Gastrocnemius medialis (tissue), 4 donors: ENCODE results near the gene TOR3A. TPM values are rescaled to one million over a fixed set of nuclear protein-coding genes. Genes with fewer than 3 reads are reported as not detected.
A peak's percentile ranks its signal among the peaks of the same experiment; 100 is the strongest.

Source experiments
- ATAC-seq, 2 donors: fragments of 150-250 bp; one replicate each; pipeline ENCODE4 v1.9.1; 2016
- DNase-seq, 2 donors: peaks; one replicate each; pipeline ENCODE4 v3.0.0-alpha.2; 2019
- H3K27ac ChIP-seq, 4 donors: fragments of 200-600 bp; sonication (generic); 1 replicate in 1 of 4; 2 replicates in 3 of 4; pipeline ENCODE4 v1.5.1; 2016 to 2018; ENCODE audit warnings: mild to moderate bottlenecking in 2 of 4, moderate library complexity in 1 of 4
- H3K27me3 ChIP-seq, 3 donors: fragments of 200-600 bp; sonication (generic) in 2 of 3; 1 replicate in 1 of 3; 2 replicates in 2 of 3; pipeline versions ENCODE4 v1.5.1 to v1.6.0; 2016 to 2019; ENCODE audit warnings: mild to moderate bottlenecking in 1 of 3, moderate library complexity in 1 of 3
- H3K36me3 ChIP-seq, 2 donors: fragments of 200-600 bp; sonication (generic) in 1 of 2; one replicate each; pipeline ENCODE4 v1.5.1; 2017 to 2018
- H3K4me1 ChIP-seq, 2 donors: fragments of 200-600 bp; sonication (generic) in 1 of 2; one replicate each; pipeline ENCODE4 v1.5.1; 2016 to 2017; ENCODE audit warnings: mild to moderate bottlenecking in 2 of 2
- H3K4me3 ChIP-seq, 4 donors: fragments of 200-600 bp; sonication (generic) in 3 of 4; 1 replicate in 1 of 4; 2 replicates in 3 of 4; pipeline ENCODE4 v1.5.1; 2016 to 2019; ENCODE audit warnings: mild to moderate bottlenecking in 2 of 4
- H3K9me3 ChIP-seq, 3 donors: fragments of 200-600 bp; sonication (generic) in 2 of 3; 1 replicate in 1 of 3; 2 replicates in 2 of 3; pipeline ENCODE4 v1.5.1; 2016 to 2019
- POLR2A ChIP-seq, 2 donors: fragments of 450-650 bp; IDR thresholded peaks; one replicate each; pipeline ENCODE4 v1.6.1; 2017; ENCODE audit warnings: antibody characterized with exemption in 2 of 2, mild to moderate bottlenecking in 2 of 2, moderate library complexity in 2 of 2
- in situ Hi-C, 4 donors: fragments of 200-750 bp; cut with MboI; loops; one replicate each; pipeline versions ENCODE4 v1.15.0 to v1.8.0; 2017; ENCODE audit warnings: low sequenced_read_pairs in 4 of 4
- intact Hi-C: fragments of 100-400 bp; cut with DNase I; formaldehyde crosslinking; loops from one replicate; pipeline ENCODE4 v1.15.1; 2023; ENCODE audit warnings: low total_unique reads
- total RNA-seq, 4 donors: library from RNA; depleted of rRNA; stranded (reverse); fragments of >200 nt; gene quantifications; one replicate each; pipeline versions ENCODE4 v1.1.0 to v1.2.3, GENCODE V29; 2016
- TF ChIP-seq, protein P1 (sequence below), 5 experiments: fragments of 450-650 bp in 3 of 5; fragments of 200-600 bp in 2 of 5; sonication (generic) in 2 of 5; IDR thresholded peaks in 4 of 5; conservative IDR thresholded peaks in 1 of 5; 1 replicate in 4 of 5; 2 replicates in 1 of 5; pipeline ENCODE4 v1.5.1; 2016 to 2019; ENCODE audit warnings: antibody characterized with exemption in 5 of 5, mild to moderate bottlenecking in 3 of 5, moderate library complexity in 3 of 5

TOR3A gene
- total RNA-seq, 4 donors from 2014 or later: 19.2 to 78.6 (median 29.0) TPM

DNA sequence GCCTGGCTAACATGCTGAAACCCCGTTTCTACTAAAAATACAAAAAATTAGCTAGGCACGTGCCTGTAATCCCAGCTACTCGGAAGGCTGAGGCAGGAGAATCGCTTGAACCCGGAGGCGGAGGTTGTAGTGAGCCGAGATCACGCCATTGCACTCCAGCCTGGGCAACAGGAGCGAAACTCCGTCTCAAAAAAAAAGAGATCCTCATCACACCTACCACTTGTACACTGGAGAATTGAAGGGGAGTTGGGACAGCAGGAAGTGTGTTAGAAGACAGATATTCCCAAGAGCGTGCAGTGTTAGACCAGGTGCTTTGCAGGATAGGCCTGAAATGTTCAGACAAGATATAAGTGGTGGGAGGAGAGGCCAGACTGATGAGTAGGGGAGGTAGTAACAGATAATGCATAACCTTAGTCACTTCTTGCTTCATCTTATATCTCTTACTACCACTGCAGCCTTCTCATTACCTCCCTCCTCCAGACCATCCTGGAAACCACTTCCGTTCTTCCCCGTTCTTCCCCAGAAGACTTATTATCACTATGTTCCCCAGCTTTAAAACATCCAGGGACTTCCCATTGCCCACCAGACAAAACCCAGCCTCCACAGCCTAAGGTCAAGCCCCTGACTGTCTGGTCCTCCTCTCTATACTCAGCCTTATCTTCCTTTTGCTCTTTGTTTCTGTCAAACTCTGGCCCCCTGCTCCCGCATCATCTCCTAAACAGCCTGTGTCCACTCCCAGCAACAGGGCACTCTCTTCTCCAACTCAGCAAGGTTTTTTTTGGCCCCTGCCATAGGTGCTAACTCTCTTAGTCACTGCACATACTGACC lies 34.8 kb upstream of the TOR3A start:
- TF ChIP-seq, protein P1, sequence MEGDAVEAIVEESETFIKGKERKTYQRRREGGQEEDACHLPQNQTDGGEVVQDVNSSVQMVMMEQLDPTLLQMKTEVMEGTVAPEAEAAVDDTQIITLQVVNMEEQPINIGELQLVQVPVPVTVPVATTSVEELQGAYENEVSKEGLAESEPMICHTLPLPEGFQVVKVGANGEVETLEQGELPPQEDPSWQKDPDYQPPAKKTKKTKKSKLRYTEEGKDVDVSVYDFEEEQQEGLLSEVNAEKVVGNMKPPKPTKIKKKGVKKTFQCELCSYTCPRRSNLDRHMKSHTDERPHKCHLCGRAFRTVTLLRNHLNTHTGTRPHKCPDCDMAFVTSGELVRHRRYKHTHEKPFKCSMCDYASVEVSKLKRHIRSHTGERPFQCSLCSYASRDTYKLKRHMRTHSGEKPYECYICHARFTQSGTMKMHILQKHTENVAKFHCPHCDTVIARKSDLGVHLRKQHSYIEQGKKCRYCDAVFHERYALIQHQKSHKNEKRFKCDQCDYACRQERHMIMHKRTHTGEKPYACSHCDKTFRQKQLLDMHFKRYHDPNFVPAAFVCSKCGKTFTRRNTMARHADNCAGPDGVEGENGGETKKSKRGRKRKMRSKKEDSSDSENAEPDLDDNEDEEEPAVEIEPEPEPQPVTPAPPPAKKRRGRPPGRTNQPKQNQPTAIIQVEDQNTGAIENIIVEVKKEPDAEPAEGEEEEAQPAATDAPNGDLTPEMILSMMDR (IDR thresholded peaks at IDR 0.05 in 4 of 5, conservative IDR thresholded peaks at IDR 0.05 in 1 of 5): no peak
- no peak for TF ChIP-seq POLR2A (IDR thresholded peaks at IDR 0.05)
- intact Hi-C loops (no loop called here), in situ Hi-C loops (no loop called here)
- H3K4me1 ChIP-seq: peaks cover 18 to 19% of the 10 kb centered on the region in 2 donors
- no peaks in the 10 kb centered on the region for H3K27me3 ChIP-seq
- H3K36me3 ChIP-seq: peaks cover 0 to 6% of the 10 kb centered on the region in 2 donors
- no peak for DNase-seq
- peak in 1 of 2 donors; percentile 74 for ATAC-seq
- H3K4me3 ChIP-seq: no peak overlapping the region
- H3K9me3 ChIP-seq: no peaks in the 10 kb centered on the region
- peak overlapping the region in 1 of 4 donors; percentile 56 for H3K27ac ChIP-seq

DNA sequence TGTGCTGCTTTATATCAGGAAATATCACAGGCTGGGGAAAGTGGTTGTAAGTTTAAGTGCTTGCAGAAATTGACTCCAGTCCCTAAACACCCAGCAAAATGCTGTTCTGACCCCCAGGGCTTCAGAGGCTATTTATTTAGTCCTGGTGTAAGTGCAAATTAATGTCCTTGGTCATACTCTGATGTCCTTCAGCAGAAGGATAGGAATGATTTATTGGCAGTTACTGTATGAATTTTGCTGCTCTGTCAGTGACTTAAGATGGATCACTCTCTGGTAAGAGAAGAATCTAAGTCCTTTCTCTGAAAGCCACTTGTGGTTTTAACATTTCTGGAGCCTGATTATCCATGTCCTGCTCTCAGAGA lies 34.3 kb upstream of the TOR3A start:
- TF ChIP-seq POLR2A (IDR thresholded peaks at IDR 0.05): no peak
- TF ChIP-seq, protein P1 (IDR thresholded peaks at IDR 0.05 in 4 of 5, conservative IDR thresholded peaks at IDR 0.05 in 1 of 5): no peak
- in situ Hi-C loops (no loop called here), intact Hi-C loops (no loop called here)
- Histone ChIP-seq H3K27ac (peak overlapping the region in 1 of 4 donors; percentile 56), H3K4me3 (no peak overlapping the region), H3K36me3 (peaks cover 0 to 6% of the 10 kb centered on the region in 2 donors), H3K27me3 (no peaks in the 10 kb centered on the region), H3K9me3 (no peaks in the 10 kb centered on the region), H3K4me1 (peaks cover 18 to 19% of the 10 kb centered on the region in 2 donors)
- DNase-seq (no peak), ATAC-seq (no peak)

DNA sequence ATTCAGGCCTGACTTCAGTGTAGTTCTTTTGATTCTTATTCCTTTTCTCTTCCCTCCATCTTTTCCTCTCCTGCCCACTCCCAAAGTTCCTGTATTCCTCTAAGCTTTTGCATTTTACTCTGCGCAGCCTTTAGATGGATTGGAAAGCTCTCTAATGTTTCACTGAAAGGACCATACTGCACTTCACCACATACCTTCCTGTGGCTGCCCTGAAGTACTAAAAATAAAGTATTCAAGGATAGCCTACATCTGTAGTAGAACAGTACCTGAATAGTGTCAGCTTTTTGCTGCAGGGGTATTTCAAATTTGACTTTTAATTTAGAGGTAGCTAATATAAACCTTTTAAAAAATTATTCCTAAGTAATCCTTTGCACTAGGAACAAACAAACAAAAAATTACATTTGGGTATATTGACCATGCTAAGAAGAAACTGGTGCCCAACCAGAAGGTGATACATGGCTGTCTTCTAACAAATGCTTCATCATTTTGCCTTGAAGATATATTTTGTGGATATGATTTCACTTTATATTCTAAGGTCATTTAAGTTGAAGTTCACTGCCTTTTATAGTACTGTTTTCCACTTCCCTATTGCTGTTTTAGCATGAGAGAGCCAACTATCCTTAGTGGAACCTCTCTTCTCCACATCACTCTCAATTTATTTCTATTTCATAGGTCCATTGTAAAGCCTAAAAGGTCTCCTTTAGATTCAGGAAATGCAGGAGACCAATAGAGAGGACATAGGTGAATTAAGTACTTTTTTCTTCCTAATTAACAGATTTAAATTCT lies 33.3 kb upstream of the TOR3A start:
- Histone ChIP-seq H3K36me3 (peaks cover 0 to 6% of the 10 kb centered on the region in 2 donors), H3K9me3 (no peaks in the 10 kb centered on the region), H3K27me3 (no peaks in the 10 kb centered on the region), H3K4me3 (no peak overlapping the region), H3K4me1 (peaks cover 18 to 19% of the 10 kb centered on the region in 2 donors), H3K27ac (peak overlapping the region in 1 of 4 donors; percentile 56)
- ATAC-seq (no peak), DNase-seq (no peak)
- in situ Hi-C loops (no loop called here), intact Hi-C loops (no loop called here)
- TF ChIP-seq, protein P1 (IDR thresholded peaks at IDR 0.05 in 4 of 5, conservative IDR thresholded peaks at IDR 0.05 in 1 of 5): no peak
- no peak for TF ChIP-seq POLR2A (IDR thresholded peaks at IDR 0.05)

DNA sequence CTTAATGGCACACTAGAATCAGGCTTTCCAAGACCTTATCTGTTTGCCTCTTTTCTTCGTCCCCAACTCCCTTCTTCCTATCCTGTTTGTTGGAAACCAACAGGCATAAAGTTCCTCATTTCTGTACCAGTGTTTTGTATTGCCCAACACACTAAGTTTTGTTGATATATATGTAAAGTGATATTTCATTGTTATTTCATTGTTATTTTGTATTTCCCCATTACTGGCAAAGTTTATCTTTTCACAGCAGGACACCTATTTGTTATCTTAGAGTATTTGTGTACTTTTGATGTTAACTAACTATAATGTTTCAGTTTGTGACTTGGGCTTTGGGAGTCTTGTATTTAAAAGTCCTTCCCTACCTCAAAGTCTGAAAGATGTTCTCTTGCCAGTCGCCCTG lies 29.1 kb upstream of the TOR3A start:
- no peak for DNase-seq
- in situ Hi-C loops (no loop called here), intact Hi-C loops (no loop called here)
- no peak overlapping the region for H3K4me3 ChIP-seq
- no peak overlapping the region for H3K27ac ChIP-seq
- H3K4me1 ChIP-seq: peaks cover 9 to 11% of the 10 kb centered on the region in 2 donors
- TF ChIP-seq, protein P1 (IDR thresholded peaks at IDR 0.05 in 4 of 5, conservative IDR thresholded peaks at IDR 0.05 in 1 of 5): no peak
- TF ChIP-seq POLR2A (IDR thresholded peaks at IDR 0.05): no peak
- peaks cover 0 to 29% of the 10 kb centered on the region in 2 donors for H3K36me3 ChIP-seq
- no peaks in the 10 kb centered on the region for H3K9me3 ChIP-seq
- no peak for ATAC-seq
- H3K27me3 ChIP-seq: no peaks in the 10 kb centered on the region
